GM18858 (cell line): Measurements from ENCODE around the gene WDR20.

Source experiments
- ATAC-seq: cut with Tn5 transposase; IDR thresholded peaks from one replicate; pipeline ENCODE4 v1.9.1; 2021; ENCODE audit not compliant: unreplicated experiment

WDR20 gene

DNA sequence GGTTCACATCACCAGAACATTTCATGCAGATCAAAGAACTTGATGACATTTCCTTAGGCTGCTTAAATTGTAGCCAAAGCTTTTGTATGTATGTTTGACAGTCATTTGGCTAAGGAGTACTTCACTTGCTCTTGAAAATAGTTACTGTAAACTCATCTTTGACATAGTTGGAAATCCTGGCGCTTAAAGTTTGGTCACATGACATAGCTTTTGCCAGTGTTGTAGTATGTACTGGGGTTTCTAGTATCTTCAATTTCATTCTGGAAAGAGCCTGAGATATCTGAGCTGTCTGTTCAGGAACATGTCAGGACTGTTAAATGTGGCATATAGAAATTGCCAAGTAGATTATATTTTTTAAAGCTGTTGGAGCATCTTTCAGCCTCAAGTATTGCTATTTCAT, 55.7 kb downstream of the WDR20 start:
- no peak for ATAC-seq

DNA sequence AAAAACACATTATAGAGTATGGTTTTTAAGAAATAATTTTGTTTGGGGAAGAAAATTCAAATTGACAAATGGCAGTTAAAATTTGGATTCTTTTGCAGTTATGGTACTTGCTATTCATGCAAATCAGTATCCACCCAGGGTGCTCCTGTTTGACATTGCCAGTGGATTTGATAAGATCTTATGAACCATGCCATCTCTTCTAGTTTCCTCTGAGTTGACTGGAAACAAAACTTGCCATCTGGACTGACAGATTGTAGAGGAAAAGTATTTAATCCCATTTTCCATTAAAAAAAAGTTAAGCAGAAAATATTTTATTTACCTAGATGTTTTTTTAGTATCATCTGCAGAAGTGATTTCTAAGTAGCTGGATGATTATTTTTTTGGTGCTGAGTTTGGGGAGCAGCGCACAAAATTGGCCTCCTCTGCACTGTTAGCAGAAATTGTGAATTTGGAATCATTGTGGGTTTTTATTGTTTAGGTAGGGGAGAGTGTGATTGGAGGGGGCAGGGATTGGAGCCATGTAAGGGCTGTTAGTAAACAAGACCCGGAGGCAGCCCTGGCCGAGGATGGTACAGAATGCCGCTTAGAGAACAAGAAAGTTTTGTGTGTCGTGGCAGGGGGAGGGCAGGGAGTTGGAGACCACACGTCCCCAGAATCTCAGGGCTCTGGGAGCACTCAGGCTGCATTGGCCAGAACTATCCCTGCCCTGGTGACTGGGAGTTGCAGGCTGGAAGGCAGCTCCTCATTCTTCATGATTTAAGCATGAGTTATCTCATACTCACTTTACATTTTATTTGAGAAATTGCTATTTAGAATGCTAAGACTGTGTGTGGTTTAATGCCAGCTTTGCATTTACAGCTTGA, 56.6 kb downstream of the WDR20 start:
- ATAC-seq = no peak

DNA sequence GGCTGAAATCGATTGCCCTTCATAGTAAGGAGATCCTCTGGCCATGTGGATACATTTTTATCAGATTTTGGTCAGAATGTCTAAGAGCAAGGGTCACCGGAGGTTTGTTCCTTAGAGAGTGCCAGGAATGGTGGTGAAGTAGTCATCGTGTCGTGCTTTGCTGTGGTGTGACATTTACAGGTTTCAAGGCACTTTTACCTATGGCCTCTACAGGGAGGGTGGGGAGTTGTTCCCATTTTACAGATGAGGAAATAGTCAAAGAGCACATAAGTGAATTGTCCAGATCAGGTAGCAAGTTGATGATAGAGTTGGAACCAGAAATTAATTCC, 57.2 kb downstream of the WDR20 start:
- no peak for ATAC-seq

DNA sequence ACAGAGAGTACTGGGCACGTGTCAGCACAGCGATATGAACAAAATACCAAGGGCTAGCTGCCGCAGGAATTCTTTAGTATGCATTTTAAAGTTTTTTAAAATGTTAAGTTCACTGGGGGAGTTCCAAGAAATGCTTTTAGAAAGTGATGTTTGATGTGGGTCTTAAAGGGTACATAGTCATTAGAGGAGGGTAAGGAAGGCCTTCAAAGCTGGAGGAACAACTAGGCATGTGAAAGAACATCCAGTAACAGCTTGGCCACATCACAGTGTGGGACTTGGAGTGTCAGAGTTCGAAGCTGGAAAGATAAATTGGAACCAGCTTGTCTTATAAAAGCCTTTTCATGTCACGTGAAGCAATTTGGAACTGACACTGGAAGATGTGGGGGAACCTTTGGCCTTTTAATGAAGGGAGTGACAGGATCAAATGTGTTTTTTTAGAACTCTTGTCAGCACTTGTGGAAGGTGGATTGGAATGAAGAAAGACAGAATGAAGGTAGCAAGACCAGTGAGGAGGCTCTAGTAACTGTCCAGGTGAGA, 57.7 kb downstream of the WDR20 start:
- no peak for ATAC-seq

DNA sequence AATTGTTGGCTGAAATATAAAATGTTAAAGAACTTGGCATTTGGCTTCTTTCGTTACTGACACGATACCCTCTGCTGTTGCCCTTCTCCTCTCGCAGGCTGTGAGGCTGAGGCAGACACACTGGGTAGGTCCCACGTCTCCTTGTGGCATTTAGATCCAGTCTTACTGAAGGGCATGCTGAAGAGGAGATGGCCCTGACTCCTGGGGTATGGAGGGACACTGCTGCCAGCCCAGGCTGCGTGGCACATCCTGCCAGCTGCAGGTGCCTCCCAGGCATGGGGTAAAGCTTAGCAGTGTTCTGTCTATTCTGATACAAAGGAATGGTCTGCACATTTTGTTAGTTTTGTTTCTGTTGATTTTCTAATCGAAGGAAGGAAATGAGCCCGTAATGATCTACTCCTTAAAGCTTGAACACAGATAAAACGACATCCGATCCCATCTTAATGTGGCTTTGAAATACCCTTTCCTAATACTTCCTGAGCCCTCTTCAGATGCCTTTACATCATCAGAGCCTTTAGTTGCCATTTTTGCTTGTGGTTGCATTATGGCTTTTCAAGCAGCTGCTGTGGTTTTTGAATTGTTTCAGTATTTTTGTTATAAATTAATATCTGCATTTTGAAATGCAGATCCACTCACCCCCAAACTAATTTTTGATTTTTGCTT, 61.1 kb downstream of the WDR20 start:
- ATAC-seq = no peak

DNA sequence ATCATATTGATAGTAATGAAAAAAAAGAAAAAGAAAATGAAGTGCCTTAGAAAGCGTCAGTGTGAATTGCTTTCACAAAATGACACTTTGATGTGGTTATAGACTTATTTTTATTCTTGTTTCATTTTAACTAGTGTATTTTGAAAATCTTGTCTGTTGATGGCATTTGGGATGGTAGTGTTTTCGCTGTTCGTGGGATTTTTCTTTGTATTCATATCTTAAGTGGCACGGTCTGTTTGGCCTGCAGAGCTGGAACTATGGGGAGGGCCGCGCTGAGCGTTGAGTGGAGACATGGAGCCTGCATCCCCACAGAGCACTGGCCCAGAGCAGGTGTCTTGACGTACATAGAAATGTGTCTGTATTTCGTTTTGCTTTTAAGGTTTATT, 61.6 kb downstream of the WDR20 start:
- no peak for ATAC-seq

DNA sequence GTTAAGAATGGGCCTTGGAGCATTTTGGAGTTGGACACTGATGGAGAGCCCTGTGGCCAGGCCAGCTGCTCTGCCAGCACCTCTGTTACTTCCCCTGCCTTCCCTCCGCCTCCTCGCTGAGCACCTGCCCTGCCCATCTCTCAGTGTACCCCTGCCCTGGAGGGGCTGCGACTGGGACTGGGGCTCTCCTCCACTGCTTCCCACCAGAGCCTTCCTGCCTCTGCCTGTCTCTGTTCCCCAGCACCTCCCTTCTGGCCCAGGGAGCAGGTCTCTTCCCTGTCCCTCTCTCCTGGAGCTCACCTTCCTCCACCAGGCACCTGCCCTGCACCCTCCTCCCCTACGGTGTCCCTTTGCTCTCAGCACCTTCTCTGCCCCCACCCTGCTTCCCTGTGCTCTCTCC, 62.1 kb downstream of the WDR20 start:
- ATAC-seq = no peak

DNA sequence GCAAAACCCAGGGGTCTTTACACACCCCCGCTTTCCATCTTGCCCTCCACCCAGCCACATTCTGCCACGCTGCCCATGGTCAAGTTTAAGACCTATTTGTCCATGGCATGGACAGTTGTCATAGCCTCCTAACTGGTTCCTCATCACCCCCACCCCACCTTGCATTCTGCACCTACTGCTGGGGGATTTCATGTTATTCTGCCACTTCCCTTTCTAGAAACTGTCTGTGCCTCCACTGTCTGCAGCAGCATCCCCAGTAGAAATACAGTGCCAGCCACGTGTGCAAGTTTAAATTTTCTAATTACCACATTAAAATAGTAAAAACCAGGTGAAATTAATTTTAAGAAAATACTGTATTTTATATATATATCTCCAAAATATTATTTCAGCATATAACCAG, 63.2 kb downstream of the WDR20 start:
- ATAC-seq = no peak

DNA sequence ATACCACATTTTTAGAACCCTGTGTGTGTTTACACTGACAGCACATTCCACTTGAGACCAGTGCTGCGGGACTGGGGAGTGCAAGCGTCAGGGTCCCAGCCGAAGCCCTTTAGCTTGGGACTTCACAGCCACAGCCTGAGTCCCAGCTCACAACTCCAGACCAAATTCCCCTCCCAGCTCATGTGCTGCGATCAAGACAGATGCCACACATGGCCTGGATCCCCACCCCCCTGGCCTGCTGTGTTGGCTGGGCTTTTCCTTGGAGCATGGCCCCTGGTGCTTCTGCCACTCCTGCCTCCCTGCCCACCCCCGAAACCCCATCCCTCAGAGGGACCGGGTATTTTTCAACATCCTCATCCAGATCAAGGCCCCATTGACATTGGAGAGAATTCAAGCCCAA, 63.7 kb downstream of the WDR20 start:
- ATAC-seq = no peak

DNA sequence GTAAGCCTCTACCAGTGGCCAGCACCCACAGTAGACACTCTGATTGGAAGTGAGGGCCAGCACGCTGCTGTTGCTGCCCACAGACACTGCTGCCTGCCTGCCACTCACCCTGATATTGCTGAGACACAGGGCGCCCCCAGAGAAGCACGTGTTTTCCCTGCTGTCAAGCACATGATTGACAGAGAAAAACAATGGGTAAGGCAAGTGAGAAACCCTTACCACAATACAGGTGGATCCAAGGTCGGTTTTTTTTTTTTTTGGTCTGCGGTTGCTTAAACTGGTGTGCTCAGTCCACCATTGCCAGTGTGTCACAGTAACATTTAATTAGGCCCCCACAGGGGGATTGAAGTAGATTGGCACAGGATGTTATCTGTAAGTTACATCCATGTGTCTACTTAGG, 65.9 kb downstream of the WDR20 start:
- no peak for ATAC-seq

DNA sequence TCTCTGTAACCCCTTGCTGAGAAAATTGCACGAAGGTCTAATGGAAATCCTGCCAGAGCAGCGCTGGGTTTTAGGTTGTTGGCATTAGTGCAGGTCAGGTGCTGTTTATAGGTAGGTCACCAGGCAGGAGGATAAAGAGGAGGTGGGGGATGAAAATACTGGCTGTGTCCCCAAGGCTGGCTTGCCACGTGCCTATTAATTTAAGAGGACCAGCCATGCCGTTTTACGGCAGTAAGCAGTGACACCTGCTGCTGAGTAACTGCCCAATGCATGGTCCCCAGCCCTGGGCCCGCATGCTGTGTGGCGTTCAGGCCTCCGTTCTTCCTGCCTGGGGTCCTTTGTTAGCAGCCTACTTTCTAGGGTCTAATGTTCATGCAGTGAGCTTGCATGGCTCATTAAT, 67.2 kb downstream of the WDR20 start:
- ATAC-seq = no peak

DNA sequence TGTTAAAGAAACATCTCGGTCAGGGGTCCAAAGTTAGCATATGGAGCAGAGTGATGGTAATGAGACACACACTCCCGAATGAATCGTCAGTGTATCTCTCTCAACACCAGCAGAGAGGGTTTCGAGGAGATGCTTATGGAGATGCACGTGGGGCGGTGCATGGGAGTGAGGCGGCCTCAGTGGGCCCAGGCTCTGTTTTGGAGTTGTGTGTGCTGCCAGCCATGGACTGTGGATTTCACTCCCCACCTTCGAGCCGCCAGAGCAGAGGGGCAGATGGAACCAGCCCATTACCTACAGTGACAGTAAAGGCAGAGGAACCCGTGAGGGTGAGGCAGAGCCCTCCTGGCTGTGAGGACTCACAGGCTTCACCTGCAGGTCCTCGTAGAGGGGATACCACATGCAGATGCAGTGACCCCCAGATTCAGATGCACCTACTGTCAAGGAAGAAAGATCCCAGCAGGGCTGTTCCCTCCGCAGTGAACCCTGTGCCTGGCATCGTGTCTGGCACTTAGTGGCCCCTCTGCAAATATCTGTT, 68.2 kb downstream of the WDR20 start:
- no peak for ATAC-seq

DNA sequence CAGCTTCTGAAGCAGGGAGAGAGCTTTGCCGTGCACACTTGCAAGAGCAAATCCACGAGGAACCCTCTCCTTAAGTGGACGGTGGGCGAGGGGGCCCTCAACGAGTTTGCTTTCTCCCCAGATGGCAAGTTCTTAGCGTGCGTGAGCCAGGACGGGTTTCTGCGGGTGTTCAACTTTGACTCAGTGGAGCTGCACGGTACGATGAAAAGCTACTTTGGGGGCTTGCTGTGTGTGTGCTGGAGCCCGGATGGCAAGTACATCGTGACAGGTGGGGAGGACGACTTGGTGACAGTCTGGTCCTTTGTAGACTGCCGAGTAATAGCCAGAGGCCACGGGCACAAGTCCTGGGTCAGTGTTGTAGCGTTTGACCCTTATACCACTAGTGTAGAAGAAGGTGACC, 69.0 kb downstream of the WDR20 start:
- ATAC-seq = no peak

DNA sequence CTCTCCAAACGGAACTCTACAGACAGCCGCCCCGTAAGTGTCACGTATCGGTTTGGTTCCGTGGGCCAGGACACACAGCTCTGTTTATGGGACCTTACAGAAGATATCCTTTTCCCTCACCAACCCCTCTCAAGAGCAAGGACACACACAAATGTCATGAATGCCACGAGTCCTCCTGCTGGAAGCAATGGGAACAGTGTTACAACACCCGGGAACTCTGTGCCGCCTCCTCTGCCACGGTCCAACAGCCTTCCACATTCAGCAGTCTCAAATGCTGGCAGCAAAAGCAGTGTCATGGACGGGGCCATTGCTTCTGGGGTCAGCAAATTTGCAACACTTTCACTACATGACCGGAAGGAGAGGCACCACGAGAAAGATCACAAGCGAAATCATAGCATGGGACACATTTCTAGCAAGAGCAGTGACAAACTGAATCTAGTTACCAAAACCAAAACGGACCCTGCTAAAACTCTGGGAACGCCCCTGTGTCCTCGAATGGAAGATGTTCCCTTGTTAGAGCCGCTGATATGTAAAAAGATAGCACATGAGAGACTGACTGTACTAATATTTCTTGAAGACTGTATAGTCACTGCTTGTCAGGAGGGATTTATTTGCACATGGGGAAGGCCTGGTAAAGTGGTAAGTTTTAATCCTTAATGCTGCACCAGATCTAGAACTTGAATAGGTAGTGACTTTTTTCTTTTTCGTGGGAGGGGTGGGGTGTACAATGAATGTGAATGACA, 69.7 kb downstream of the WDR20 start:
- no peak for ATAC-seq

DNA sequence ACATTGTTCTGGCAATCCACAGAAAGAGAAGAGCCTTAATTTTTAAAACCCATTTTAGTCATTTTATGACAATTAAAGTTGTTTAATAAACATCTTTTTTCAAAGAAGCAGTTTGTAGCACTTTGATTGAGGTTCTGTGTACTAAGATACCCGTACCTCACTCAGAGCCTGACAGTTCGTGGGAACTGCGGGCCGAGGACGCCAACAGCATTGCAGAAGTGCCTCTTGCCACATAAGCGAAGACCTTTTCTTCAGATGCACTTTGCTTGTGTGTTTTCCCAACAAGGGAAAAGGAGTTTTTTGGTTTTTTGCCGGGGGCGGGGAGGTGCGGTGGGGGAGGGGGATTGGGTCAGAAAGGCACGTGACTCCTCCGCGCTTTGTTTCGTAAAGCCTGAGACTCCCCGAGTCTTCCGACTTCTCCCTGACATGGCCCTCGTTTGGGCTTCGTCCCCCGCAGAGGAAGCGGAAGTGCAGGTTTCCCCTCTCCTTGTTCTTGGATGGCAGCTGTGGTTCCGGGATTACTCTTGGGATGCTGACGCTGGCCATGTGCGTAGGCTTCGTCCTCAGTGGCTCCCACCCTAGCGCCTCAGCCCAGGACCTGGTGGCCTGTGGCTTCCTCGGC, 70.8 kb downstream of the WDR20 start:
- ATAC-seq = no peak

DNA sequence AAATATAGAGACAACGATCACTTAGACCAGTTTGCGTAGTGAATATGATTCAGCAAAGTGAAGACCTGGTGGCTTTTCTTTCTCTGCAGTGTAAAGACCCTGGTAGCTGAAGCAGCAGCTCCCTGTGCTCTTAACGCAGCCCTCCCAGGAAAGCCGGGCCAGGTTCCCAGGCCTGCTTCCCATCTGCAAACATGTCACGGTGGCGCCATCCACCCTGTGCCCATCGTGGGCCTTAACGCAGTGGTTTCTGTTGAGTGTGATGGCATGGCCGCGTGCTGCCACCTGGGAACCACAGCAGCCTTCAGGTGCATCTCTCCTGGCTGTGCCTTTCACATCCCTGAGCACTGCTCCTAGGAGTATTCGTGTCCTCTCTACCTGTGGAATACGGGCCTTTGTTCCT, 71.5 kb downstream of the WDR20 start:
- no peak for ATAC-seq

DNA sequence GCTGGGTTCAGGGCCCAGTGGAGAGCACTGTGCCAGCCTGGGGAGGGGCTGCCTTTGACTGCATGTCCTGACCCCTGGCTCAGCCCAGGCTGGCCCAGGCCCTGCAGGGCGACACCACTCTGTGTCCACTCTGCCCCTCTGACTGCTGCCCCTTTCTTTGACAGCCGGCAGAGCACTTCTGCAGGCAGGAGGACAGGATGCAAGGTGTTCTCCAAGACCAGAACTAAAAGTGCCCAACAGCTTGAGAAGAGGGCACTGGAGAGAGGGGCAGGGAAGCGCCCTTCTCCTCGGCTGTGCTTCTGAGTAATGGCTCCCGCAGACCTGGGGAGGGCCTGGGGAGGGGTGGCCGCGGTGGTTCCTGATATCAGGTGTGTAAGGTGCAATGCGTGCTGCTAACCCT, 72.7 kb downstream of the WDR20 start:
- ATAC-seq = no peak

DNA sequence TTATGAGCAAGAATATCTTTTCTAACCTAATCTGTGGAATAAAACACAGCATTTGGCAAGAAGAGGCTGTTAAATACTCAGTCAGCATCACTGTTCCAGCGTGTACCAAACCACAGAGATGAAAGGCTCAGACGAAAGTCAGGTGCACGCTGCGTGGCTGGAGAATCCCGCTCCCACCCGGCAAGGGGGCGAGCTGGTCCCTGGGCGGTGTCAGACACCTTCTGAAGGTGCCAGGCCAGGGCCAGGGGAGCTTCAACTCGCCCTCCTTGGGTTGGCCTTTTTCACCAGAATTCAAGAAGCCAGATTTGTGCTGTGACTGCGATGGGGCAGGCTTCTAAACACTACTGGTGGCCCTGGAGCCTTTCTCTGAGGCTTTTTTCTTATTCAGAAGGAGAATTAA, 73.1 kb downstream of the WDR20 start:
- no peak for ATAC-seq

DNA sequence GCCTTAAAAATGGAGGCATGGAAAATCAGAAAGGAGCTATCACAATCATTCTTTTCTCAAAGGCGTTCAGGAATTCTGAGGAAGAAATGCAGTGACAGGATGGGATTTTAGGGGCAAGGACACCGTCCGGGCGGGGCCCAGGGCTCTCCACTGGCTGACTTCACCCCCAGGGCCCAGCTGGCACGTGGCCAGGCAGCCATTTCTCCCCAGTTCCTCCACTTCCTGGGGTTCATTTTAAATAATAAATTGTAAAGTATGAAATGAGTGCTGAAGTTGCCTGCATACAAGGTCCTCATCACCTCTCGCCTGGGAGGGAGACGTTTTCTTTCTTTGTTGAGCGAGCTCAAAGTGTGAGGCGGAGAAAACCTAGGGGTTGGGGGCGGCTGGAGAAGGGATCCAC, 73.8 kb downstream of the WDR20 start:
- ATAC-seq = no peak

DNA sequence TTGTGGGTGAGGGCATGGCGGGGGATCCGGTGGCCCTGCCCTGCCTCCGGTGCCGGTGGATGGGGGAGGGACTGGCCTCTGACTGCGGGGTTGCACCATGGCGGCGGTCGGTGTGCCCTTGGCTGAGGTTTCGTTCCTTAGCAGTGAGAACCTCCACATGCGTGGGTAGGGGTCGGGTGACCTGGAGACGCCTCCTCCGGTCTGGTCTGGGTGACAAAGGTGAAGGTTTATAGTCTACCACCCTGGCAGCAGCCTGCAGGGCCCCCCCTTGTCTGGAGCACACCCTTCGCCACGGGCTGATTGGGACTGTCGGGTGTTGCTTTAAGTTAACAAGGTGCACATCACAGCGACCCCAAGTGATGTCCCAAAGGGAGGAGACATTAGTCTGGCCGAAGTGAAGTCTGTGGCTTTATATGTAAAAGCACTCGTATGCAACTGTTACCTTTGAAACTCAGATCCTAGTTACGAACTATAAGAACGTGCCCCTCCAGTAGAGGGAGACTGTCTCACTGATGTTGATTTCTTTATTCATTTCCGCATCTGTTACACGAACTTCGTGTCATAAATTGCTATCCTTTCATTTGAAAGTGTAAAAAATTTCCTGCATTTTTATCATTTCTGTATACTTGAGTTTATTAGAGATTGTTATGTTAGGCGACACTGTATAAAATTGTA, 74.4 kb downstream of the WDR20 start:
- no peak for ATAC-seq

DNA sequence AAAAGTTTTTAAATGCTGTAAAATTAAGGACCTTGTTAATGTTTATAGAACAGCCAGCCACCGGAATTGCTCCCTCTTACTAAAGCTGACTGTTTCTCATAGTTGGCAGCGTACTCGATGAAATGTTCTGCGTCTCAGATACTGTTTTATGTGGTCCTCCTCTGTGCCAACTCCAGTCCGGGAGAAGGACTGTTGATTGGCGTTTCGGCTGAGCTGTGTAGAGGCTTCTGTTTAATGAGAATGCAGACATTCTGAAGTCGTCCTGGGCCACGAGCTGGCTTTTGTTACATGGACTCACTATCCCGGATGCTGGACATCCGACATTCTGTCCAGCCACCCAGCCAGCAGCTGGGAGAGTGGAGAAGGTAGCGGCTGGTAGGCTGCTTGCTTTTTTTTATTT, 75.4 kb downstream of the WDR20 start:
- no peak for ATAC-seq
